ENCODE results near the gene ACTA2.

- TF ChIP-seq CTCF (IDR thresholded peaks at IDR 0.05) (no peak), EZH2 (IDR thresholded peaks at IDR 0.05; ENCODE audit: borderline replicate concordance, insufficient read depth, low read depth, low read length, poor library complexity, severe bottlenecking) (no peak)
Measured at GRCh38 chr10:88915781-88916180, 36.8 kb downstream of the ACTA2 start.
